Mucosa of descending colon (tissue), 3 donors: ENCODE results near the gene ZNF22. TPM values are rescaled to one million over a fixed set of nuclear protein-coding genes. Genes with fewer than 3 reads are reported as not detected.

Source experiments
- ATAC-seq: fragments of 200-7000 bp; cut with Tn5 transposase; one replicate; pipeline ENCODE4 v1.9.1; 2020; ENCODE audit warnings: mild to moderate bottlenecking, moderate library complexity
- DNase-seq, 3 donors: peaks; one replicate each; pipeline ENCODE4 v3.0.0-alpha.2; 2020
- H3K36me3 ChIP-seq: fragments of 200-600 bp; one replicate; pipeline ENCODE4 v1.8.0; 2021; ENCODE audit warnings: low read depth, mild to moderate bottlenecking
- H3K4me1 ChIP-seq: fragments of 200-600 bp; one replicate; pipeline ENCODE4 v1.8.0; 2021; ENCODE audit warnings: low read depth, mild to moderate bottlenecking
- H3K4me3 ChIP-seq: fragments of 200-600 bp; one replicate; pipeline ENCODE4 v1.8.0; 2021; ENCODE audit warnings: mild to moderate bottlenecking
- H3K9me3 ChIP-seq: fragments of 200-600 bp; one replicate; pipeline ENCODE4 v1.8.0; 2021; ENCODE audit warnings: mild to moderate bottlenecking
- intact Hi-C, 2 donors: fragments of 100-400 bp; cut with DNase I in 1 of 2; cut with micrococcal nuclease in 1 of 2; formaldehyde crosslinking; loops; one replicate each; pipeline versions ENCODE4 v1.11.0 to v1.11.1; 2022; cut with DNase I, micrococcal nuclease
- total RNA-seq, 3 donors: library from RNA; stranded (reverse); fragmentation: NEBNext Ultra II Directional in 2 of 3; extraction: Animal tissue kit (Norgen Biotek cat#: 25700) in 2 of 3; gene quantifications; one replicate each; pipeline versions ENCODE4 v1.2.1 to v1.2.4, GENCODE V29; 2021 to 2023
- TF ChIP-seq, protein P1 (sequence below): fragments of 200-600 bp; IDR thresholded peaks from one replicate; pipeline ENCODE4 v1.8.0; 2022; ENCODE audit warnings: antibody characterized with exemption, mild to moderate bottlenecking
- donor health status: DM: no; HTN: no; CAD: no; lungs with moderate emphysema.
- donor health status: DM: no; HTN: no; CAD: no.
- donor health status: DM: no; HTN: yes; CAD: no.

Gene ZNF22
- total RNA-seq, 3 donors from 2014 or later, result 14.6 to 17.7 (median 15.5) TPM

DNA sequence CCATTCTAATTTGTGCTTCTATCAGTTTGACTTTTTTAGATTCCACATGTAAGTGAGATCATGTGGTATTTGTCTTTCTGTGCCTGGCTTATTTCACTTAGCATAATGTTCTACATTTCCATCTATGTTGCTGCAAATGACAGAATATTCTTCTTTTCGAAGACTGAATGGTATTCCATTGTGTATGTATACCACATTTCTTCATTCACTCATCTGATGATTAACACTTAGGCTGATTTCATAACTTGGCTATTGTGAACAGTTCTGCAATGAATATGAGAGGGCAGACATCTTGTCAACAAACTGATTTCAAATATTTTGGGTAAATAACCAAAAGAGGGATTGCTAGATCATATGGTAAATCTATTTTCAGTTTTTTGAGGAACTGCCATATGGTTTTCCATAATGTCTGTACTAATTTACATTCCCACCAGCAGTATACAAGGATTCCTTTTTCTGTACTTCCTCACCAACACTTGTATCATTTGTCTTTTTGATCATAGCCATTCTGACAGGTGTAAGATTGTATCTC, 52.9 kb downstream of the ZNF22 start:
- ATAC-seq (no peak), DNase-seq (no peak)
- intact Hi-C loops, result no loop called here
- no peaks in the 10 kb centered on the region for H3K9me3 ChIP-seq
- TF ChIP-seq, protein P1, sequence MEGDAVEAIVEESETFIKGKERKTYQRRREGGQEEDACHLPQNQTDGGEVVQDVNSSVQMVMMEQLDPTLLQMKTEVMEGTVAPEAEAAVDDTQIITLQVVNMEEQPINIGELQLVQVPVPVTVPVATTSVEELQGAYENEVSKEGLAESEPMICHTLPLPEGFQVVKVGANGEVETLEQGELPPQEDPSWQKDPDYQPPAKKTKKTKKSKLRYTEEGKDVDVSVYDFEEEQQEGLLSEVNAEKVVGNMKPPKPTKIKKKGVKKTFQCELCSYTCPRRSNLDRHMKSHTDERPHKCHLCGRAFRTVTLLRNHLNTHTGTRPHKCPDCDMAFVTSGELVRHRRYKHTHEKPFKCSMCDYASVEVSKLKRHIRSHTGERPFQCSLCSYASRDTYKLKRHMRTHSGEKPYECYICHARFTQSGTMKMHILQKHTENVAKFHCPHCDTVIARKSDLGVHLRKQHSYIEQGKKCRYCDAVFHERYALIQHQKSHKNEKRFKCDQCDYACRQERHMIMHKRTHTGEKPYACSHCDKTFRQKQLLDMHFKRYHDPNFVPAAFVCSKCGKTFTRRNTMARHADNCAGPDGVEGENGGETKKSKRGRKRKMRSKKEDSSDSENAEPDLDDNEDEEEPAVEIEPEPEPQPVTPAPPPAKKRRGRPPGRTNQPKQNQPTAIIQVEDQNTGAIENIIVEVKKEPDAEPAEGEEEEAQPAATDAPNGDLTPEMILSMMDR, result no peak
- H3K36me3 ChIP-seq, result no peaks in the 10 kb centered on the region
- no peaks in the 10 kb centered on the region for H3K4me1 ChIP-seq
- no peak overlapping the region for H3K4me3 ChIP-seq

Other genes starting within 250 kb of the ZNF22 start
- 10 to 100 TPM; 14.9 to 40.6 (median 17.4) TPM for gene TMEM72, start 89.6 kb upstream of the ZNF22 start, total RNA-seq
- gene RASSF4, start 41.1 kb upstream of the ZNF22 start, total RNA-seq, result 10 to 100 TPM; 20.0 to 50.6 (median 32.3) TPM
- gene DEPP1, start 22.1 kb upstream of the ZNF22 start, total RNA-seq, result 10 to 100 TPM; 14.8 to 19.0 (median 18.1) TPM